ENCODE data around the gene KIAA0825. TPM values are rescaled to one million over a fixed set of nuclear protein-coding genes. Genes with fewer than 3 reads are reported as not detected.

Gene KIAA0825
- total and polyA plus RNA-seq, 3 experiments from 2014 or later, result 1.4 to 1.7 (median 1.5) TPM

DNA sequence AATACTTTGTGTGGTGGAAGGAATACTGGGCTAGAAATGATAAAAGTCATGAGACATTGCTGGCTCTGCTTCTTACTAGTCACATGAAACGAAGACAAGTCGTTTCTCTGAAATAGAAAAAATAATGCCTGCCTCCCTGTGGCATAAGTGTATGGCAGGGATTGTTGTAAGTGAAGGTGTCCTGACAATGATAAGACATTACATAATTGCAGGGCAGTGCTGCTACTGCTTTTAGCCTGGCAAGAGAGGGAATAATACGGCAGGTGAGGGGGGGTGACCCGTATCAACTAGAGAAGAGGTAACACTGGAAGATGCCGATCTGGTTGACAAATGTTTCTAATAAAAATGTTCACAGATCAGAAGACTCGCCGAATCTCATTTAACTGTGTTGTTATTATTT, 314.3 kb downstream of the KIAA0825 start:
- no peaks in the 10 kb centered on the region for H3K4me1 ChIP-seq (ENCODE audit: insufficient read depth, low read length)
- no peak overlapping the region for H3K27ac ChIP-seq (ENCODE audit: low read depth, low read length)
- no peaks in the 10 kb centered on the region for H3K9me3 ChIP-seq (ENCODE audit: low read length)
- Mint-ChIP-seq H3K4me3 (no peak overlapping the region), H3K36me3 (no peaks in the 10 kb centered on the region), H3K27me3 (no peaks in the 10 kb centered on the region), H3K9me3 (no peaks in the 10 kb centered on the region), H3K4me1 (no peaks in the 10 kb centered on the region), H3K27ac (no peak overlapping the region)
- no peaks in the 10 kb centered on the region for H3K27me3 ChIP-seq (ENCODE audit: insufficient read depth, low read length, poor library complexity, severe bottlenecking)
- H3K36me3 ChIP-seq (ENCODE audit: insufficient read depth, low read length), result no peaks in the 10 kb centered on the region
- ChIA-PET POLR2A (no interaction called here), CTCF (no interaction called here)
- no peak for DNase-seq
- H3K4me3 ChIP-seq (ENCODE audit: low read length), result no peak overlapping the region

- Mint-ChIP-seq H3K27me3 (no peaks in the 10 kb centered on the region), H3K4me3 (no peak overlapping the region), H3K27ac (no peak overlapping the region), H3K9me3 (peaks cover 15 to 41% (median 32%) of the 10 kb centered on the region in 5 donors), H3K36me3 (no peaks in the 10 kb centered on the region), H3K4me1 (no peaks in the 10 kb centered on the region)
- no peak for DNase-seq
- Histone ChIP-seq H3K27ac (ENCODE audit: low read depth, low read length) (no peak overlapping the region), H3K9me3 (ENCODE audit: low read length) (no peaks in the 10 kb centered on the region), H3K4me3 (ENCODE audit: low read length) (no peak overlapping the region), H3K36me3 (ENCODE audit: insufficient read depth, low read length) (no peaks in the 10 kb centered on the region), H3K27me3 (ENCODE audit: insufficient read depth, low read length, poor library complexity, severe bottlenecking) (no peaks in the 10 kb centered on the region), H3K4me1 (ENCODE audit: insufficient read depth, low read length) (no peaks in the 10 kb centered on the region)
- ChIA-PET CTCF (no interaction called here), POLR2A (no interaction called here)
Observed at GRCh38 chr5:94288937-94289336, 329.5 kb downstream of the KIAA0825 start.

DNA sequence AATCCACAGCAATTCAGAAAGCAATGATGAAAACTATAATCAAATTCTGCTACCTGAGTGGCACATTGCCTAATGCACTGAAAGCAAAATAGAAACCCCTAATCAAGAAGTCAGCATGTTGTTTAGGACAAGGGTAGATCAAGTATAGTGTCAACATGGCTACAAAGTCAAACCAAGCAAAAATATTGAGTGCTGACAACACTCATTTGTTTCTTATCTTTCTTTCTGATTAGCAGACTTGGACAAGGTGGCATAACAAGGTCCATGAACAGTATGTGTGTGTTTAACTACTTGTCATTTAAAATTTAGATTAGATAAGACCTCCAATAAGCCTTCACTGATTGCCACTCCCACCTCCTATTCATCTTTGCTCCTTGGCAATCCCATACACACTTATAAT, 332.4 kb downstream of the KIAA0825 start:
- Mint-ChIP-seq H3K9me3 (peaks cover under 1 to 12% (median 5%) of the 10 kb centered on the region in 5 donors), H3K4me1 (no peaks in the 10 kb centered on the region), H3K36me3 (no peaks in the 10 kb centered on the region), H3K27me3 (no peaks in the 10 kb centered on the region), H3K4me3 (no peak overlapping the region), H3K27ac (no peak overlapping the region)
- no peaks in the 10 kb centered on the region for H3K4me1 ChIP-seq (ENCODE audit: insufficient read depth, low read length)
- H3K27ac ChIP-seq (ENCODE audit: low read depth, low read length), result no peak overlapping the region
- H3K4me3 ChIP-seq (ENCODE audit: low read length), result no peak overlapping the region
- no peaks in the 10 kb centered on the region for H3K27me3 ChIP-seq (ENCODE audit: insufficient read depth, low read length, poor library complexity, severe bottlenecking)
- ChIA-PET CTCF (no interaction called here), POLR2A (no interaction called here)
- no peaks in the 10 kb centered on the region for H3K9me3 ChIP-seq (ENCODE audit: low read length)
- DNase-seq, result no peak
- no peaks in the 10 kb centered on the region for H3K36me3 ChIP-seq (ENCODE audit: insufficient read depth, low read length)

DNA sequence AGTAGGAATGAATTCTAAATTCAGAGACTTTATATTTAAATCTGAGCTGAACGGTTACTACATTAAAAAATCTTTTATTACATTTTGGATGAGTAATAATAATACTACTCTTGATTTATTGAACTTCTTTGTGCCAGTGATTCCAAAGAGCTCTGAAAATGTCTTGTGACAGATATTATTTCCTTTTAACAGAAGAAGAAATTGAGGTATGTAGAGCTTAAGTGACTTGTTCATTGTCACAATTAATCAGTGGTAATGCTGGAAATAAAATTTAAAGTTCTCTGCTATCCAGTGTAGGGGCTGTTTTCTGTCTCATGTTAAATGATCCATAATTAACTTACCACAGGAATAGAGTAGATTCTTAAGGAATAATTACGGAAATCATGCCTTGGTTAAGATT, 335.3 kb downstream of the KIAA0825 start:
- Mint-ChIP-seq H3K27ac (no peak overlapping the region), H3K36me3 (no peaks in the 10 kb centered on the region), H3K9me3 (no peaks in the 10 kb centered on the region), H3K4me1 (no peaks in the 10 kb centered on the region), H3K27me3 (no peaks in the 10 kb centered on the region), H3K4me3 (no peak overlapping the region)
- H3K27me3 ChIP-seq (ENCODE audit: insufficient read depth, low read length, poor library complexity, severe bottlenecking), result no peaks in the 10 kb centered on the region
- POLR2A ChIA-PET, result no interaction called here
- no peak overlapping the region for H3K27ac ChIP-seq (ENCODE audit: low read depth, low read length)
- CTCF ChIA-PET, result no interaction called here
- DNase-seq, result no peak
- no peaks in the 10 kb centered on the region for H3K36me3 ChIP-seq (ENCODE audit: insufficient read depth, low read length)
- H3K4me3 ChIP-seq (ENCODE audit: low read length), result no peak overlapping the region
- H3K9me3 ChIP-seq (ENCODE audit: low read length), result no peaks in the 10 kb centered on the region
- H3K4me1 ChIP-seq (ENCODE audit: insufficient read depth, low read length), result no peaks in the 10 kb centered on the region

DNA sequence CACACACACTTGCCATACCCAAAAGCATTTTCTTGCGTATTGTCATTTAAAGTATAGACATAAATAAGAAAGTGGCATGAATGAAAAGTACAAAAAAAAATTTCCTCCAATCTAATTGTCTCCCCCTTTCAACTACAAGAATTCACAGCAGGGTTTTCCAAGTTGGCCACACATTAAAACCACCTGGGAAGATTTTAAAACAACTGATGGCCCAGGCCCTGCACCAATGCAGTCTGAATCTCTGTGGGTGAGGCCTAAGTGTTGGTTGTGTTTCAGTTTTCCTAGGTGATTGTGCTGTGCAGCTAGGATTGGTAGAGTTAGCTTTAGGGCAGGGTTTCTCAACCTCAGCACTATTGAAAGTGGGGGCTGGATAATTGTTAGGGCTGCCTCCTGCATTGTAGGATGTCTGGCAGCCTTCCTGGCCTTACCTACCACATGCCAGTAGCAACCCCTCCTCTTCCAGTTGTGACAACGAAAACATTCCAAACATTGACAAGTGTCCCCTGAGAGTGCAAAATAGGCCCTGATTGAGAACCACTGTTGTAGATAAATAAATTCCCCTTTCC, 337.1 kb downstream of the KIAA0825 start:
- Histone ChIP-seq H3K36me3 (ENCODE audit: insufficient read depth, low read length) (no peaks in the 10 kb centered on the region), H3K4me1 (ENCODE audit: insufficient read depth, low read length) (no peaks in the 10 kb centered on the region), H3K4me3 (ENCODE audit: low read length) (no peak overlapping the region), H3K27ac (ENCODE audit: low read depth, low read length) (no peak overlapping the region), H3K9me3 (ENCODE audit: low read length) (no peaks in the 10 kb centered on the region), H3K27me3 (ENCODE audit: insufficient read depth, low read length, poor library complexity, severe bottlenecking) (no peaks in the 10 kb centered on the region)
- H3K4me3 Mint-ChIP-seq, result no peak overlapping the region
- CTCF ChIA-PET, result no interaction called here
- DNase-seq, result no peak
- H3K4me1 Mint-ChIP-seq, result no peaks in the 10 kb centered on the region
- H3K27me3 Mint-ChIP-seq, result peaks cover 0 to 2% of the 10 kb centered on the region in 2 donors
- POLR2A ChIA-PET, result no interaction called here
- no peak overlapping the region for H3K27ac Mint-ChIP-seq
- peaks cover 0 to 3% (median 0%) of the 10 kb centered on the region in 5 donors for H3K9me3 Mint-ChIP-seq
- H3K36me3 Mint-ChIP-seq, result no peaks in the 10 kb centered on the region

DNA sequence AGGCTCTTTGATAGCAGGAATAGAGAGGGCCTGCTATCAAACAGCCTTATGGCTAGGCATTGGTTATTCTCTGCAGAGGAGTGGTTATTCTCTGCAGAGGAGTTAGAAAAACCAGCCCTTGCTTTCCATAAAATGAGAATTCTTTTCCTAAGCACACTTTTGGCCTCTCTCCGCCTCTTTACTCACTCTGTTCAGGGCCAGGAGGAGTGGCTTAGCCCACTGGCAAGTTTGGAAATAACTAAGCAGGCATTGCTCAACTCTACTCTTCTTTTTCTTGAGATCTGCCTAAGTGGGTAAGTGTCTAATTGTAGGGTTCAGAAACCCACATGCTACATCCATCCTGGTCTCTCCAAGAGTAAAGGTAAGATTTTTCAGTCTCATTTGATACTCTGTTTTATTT, 341.7 kb downstream of the KIAA0825 start:
- ChIA-PET POLR2A (no interaction called here), CTCF (no interaction called here)
- no peak overlapping the region for H3K4me3 ChIP-seq (ENCODE audit: low read length)

DNA sequence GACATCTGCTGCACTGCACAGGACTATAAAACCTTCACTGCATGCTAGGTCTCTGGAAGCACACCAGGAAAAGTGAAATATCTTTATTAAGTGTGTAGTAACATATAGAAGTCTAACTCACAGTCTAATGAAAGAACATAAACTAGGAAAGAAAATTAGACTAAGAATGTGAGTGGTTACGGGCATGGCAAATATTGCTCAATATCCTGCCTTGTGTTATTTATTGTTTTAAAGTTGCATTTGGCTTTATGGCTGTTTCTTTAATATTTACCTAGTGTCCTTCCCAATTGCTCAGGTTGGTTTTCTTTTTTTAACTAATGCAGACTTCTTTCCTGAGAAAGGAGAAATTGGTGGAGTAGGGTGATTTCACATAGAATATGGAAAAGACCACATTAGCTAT, 342.4 kb downstream of the KIAA0825 start:
- H3K4me3 ChIP-seq (ENCODE audit: low read length), result no peak overlapping the region
- H3K27ac ChIP-seq (ENCODE audit: low read depth, low read length), result no peak overlapping the region
- H3K4me1 ChIP-seq (ENCODE audit: insufficient read depth, low read length), result no peaks in the 10 kb centered on the region
- H3K27ac Mint-ChIP-seq, result no peak overlapping the region
- no peak for DNase-seq
- no peaks in the 10 kb centered on the region for H3K27me3 ChIP-seq (ENCODE audit: insufficient read depth, low read length, poor library complexity, severe bottlenecking)
- H3K36me3 Mint-ChIP-seq, result peaks cover 0 to 4% (median 0%) of the 10 kb centered on the region in 3 donors
- H3K36me3 ChIP-seq (ENCODE audit: insufficient read depth, low read length), result no peaks in the 10 kb centered on the region
- CTCF ChIA-PET, result no interaction called here
- H3K27me3 Mint-ChIP-seq, result peaks cover 0 to 2% of the 10 kb centered on the region in 2 donors
- H3K4me1 Mint-ChIP-seq, result no peaks in the 10 kb centered on the region
- POLR2A ChIA-PET, result no interaction called here
- H3K9me3 Mint-ChIP-seq, result peaks cover 0 to 3% (median 0%) of the 10 kb centered on the region in 5 donors
- H3K4me3 Mint-ChIP-seq, result no peak overlapping the region
- H3K9me3 ChIP-seq (ENCODE audit: low read length), result no peaks in the 10 kb centered on the region

More for the DNA sequence above, 341.7 kb downstream of the KIAA0825 start:
- Mint-ChIP-seq H3K27me3 (peaks cover 0 to 2% of the 10 kb centered on the region in 2 donors), H3K4me1 (no peaks in the 10 kb centered on the region), H3K36me3 (peaks cover 0 to 2% (median 0%) of the 10 kb centered on the region in 3 donors), H3K27ac (no peak overlapping the region), H3K9me3 (peaks cover 0 to 3% (median 0%) of the 10 kb centered on the region in 5 donors), H3K4me3 (no peak overlapping the region)
- no peaks in the 10 kb centered on the region for H3K27me3 ChIP-seq (ENCODE audit: insufficient read depth, low read length, poor library complexity, severe bottlenecking)
- H3K4me1 ChIP-seq (ENCODE audit: insufficient read depth, low read length), result no peaks in the 10 kb centered on the region
- no peaks in the 10 kb centered on the region for H3K9me3 ChIP-seq (ENCODE audit: low read length)
- no peak overlapping the region for H3K27ac ChIP-seq (ENCODE audit: low read depth, low read length)
- no peaks in the 10 kb centered on the region for H3K36me3 ChIP-seq (ENCODE audit: insufficient read depth, low read length)
- DNase-seq, result no peak

DNA sequence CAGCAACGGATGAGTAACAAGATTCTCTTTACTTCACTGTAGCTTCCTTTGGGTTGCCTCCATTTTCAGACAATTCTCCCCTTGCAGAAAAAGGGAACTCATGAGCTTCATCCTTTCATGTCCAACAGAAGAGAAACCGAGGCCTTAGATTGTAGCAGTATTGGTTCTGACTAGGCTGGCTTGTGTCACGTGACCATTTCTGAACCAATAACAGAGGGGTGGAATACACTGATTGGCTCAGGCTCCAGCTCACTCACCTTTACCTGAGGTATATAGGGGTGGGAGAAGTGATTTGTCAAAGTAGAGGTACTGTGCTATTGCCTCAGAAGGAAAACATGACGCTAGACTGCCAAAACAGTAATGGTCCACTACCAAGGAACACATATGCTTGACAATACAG, 343.7 kb downstream of the KIAA0825 start:
- ChIA-PET POLR2A (no interaction called here), CTCF (interaction anchor here (0.6 kb wide), 1 partner anchor 615 kb away, joined by 3 read pairs; no protein-coding TSS in a partner anchor)
- H3K27me3 Mint-ChIP-seq, result peaks cover 0 to 2% of the 10 kb centered on the region in 2 donors
- H3K4me3 Mint-ChIP-seq, result no peak overlapping the region
- H3K4me1 Mint-ChIP-seq, result no peaks in the 10 kb centered on the region
- no peak overlapping the region for H3K27ac Mint-ChIP-seq
- DNase-seq, result no peak
- H3K36me3 ChIP-seq (ENCODE audit: insufficient read depth, low read length), result no peaks in the 10 kb centered on the region
- no peaks in the 10 kb centered on the region for H3K4me1 ChIP-seq (ENCODE audit: insufficient read depth, low read length)
- H3K36me3 Mint-ChIP-seq, result peaks cover 0 to 4% (median 0%) of the 10 kb centered on the region in 3 donors
- peaks cover 0 to 4% (median 3%) of the 10 kb centered on the region in 5 donors for H3K9me3 Mint-ChIP-seq
- H3K27me3 ChIP-seq (ENCODE audit: insufficient read depth, low read length, poor library complexity, severe bottlenecking), result no peaks in the 10 kb centered on the region
- H3K9me3 ChIP-seq (ENCODE audit: low read length), result no peaks in the 10 kb centered on the region
- H3K27ac ChIP-seq (ENCODE audit: low read depth, low read length), result no peak overlapping the region
- no peak overlapping the region for H3K4me3 ChIP-seq (ENCODE audit: low read length)

Data from CD8-positive, alpha-beta memory T cell (primary cell).